ENCODE data around the gene PRDM15.

The PRDM15 gene

DNA sequence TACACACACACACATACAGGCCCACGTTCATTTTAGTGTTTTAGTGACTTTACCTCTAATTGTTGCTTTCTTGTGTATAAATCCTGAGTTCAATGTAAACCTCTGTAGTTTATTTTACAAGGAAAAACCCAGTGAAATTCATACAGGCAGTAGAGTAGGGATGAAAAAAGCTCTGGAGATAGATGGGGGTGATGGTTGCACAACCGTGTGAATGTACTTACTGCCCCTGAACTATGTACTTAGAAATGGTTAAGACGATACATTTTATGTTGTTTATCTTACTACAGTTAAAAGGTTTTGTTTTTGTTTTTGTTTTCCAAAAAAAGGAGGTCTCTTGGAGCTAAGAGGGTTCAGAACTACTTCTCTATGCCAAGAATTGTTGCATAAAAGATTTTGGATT is 29.7 kb upstream of the PRDM15 start:
- H3K36me3 ChIP-seq (ENCODE audit: control insufficient read depth in 2 of 2, insufficient read depth in 2 of 2, low read length in 2 of 2): peaks cover 17 to 42% of the 10 kb centered on the region in 2 donors
- H3K27ac ChIP-seq (ENCODE audit: low read depth in 2 of 2, low read length in 2 of 2): no peak overlapping the region

GRCh38 chr21:41907496-41908258 is 28.5 kb upstream of the PRDM15 start:
- Histone ChIP-seq H3K36me3 (ENCODE audit: control insufficient read depth in 2 of 2, insufficient read depth in 2 of 2, low read length in 2 of 2) (peaks cover 10 to 32% of the 10 kb centered on the region in 2 donors), H3K4me1 (ENCODE audit: control insufficient read depth in 2 of 2, insufficient read depth in 2 of 2, low read length in 2 of 2) (no peaks in the 10 kb centered on the region)

More for the DNA sequence above, 29.7 kb upstream of the PRDM15 start:
- Histone ChIP-seq H3K4me1 (ENCODE audit: control insufficient read depth in 2 of 2, insufficient read depth in 2 of 2, low read length in 2 of 2) (no peaks in the 10 kb centered on the region), H3K27me3 (ENCODE audit: control insufficient read depth in 2 of 2, insufficient read depth in 2 of 2, low read length in 2 of 2) (no peaks in the 10 kb centered on the region), H3K4me3 (ENCODE audit: low read length in 2 of 2) (no peak overlapping the region), H3K9me3 (ENCODE audit: control insufficient read depth in 2 of 2, low read length in 2 of 2) (no peaks in the 10 kb centered on the region), H3K9ac (ENCODE audit: low read depth in 1 of 2, low read length in 2 of 2) (no peak overlapping the region)

GRCh38 chr21:41906770-41907169 is 27.6 kb upstream of the PRDM15 start:
- no peaks in the 10 kb centered on the region for H3K27me3 ChIP-seq (ENCODE audit: control insufficient read depth in 2 of 2, insufficient read depth in 2 of 2, low read length in 2 of 2)
- H3K27ac ChIP-seq (ENCODE audit: low read depth in 2 of 2, low read length in 2 of 2): no peak overlapping the region
- H3K4me3 ChIP-seq (ENCODE audit: low read length in 2 of 2): no peak overlapping the region
- H3K4me1 ChIP-seq (ENCODE audit: control insufficient read depth in 2 of 2, insufficient read depth in 2 of 2, low read length in 2 of 2): no peaks in the 10 kb centered on the region
- no peak overlapping the region for H3K9ac ChIP-seq (ENCODE audit: low read depth in 1 of 2, low read length in 2 of 2)
- peaks cover 10 to 29% of the 10 kb centered on the region in 2 donors for H3K36me3 ChIP-seq (ENCODE audit: control insufficient read depth in 2 of 2, insufficient read depth in 2 of 2, low read length in 2 of 2)
- no peaks in the 10 kb centered on the region for H3K9me3 ChIP-seq (ENCODE audit: control insufficient read depth in 2 of 2, low read length in 2 of 2)

More at GRCh38 chr21:41907496-41908258, 28.5 kb upstream of the PRDM15 start:
- no peak overlapping the region for H3K4me3 ChIP-seq (ENCODE audit: low read length in 2 of 2)
- no peaks in the 10 kb centered on the region for H3K9me3 ChIP-seq (ENCODE audit: control insufficient read depth in 2 of 2, low read length in 2 of 2)
- H3K9ac ChIP-seq (ENCODE audit: low read depth in 1 of 2, low read length in 2 of 2): no peak overlapping the region
- no peaks in the 10 kb centered on the region for H3K27me3 ChIP-seq (ENCODE audit: control insufficient read depth in 2 of 2, insufficient read depth in 2 of 2, low read length in 2 of 2)
- H3K27ac ChIP-seq (ENCODE audit: low read depth in 2 of 2, low read length in 2 of 2): no peak overlapping the region

GRCh38 chr21:41903559-41904351 is 24.6 kb upstream of the PRDM15 start:
- Histone ChIP-seq H3K9ac (ENCODE audit: low read depth in 1 of 2, low read length in 2 of 2) (no peak overlapping the region), H3K4me3 (ENCODE audit: low read length in 2 of 2) (no peak overlapping the region), H3K4me1 (ENCODE audit: control insufficient read depth in 2 of 2, insufficient read depth in 2 of 2, low read length in 2 of 2) (no peaks in the 10 kb centered on the region), H3K9me3 (ENCODE audit: control insufficient read depth in 2 of 2, low read length in 2 of 2) (no peaks in the 10 kb centered on the region), H3K27ac (ENCODE audit: low read depth in 2 of 2, low read length in 2 of 2) (no peak overlapping the region), H3K36me3 (ENCODE audit: control insufficient read depth in 2 of 2, insufficient read depth in 2 of 2, low read length in 2 of 2) (peaks cover 9 to 32% of the 10 kb centered on the region in 2 donors), H3K27me3 (ENCODE audit: control insufficient read depth in 2 of 2, insufficient read depth in 2 of 2, low read length in 2 of 2) (no peaks in the 10 kb centered on the region)

DNA sequence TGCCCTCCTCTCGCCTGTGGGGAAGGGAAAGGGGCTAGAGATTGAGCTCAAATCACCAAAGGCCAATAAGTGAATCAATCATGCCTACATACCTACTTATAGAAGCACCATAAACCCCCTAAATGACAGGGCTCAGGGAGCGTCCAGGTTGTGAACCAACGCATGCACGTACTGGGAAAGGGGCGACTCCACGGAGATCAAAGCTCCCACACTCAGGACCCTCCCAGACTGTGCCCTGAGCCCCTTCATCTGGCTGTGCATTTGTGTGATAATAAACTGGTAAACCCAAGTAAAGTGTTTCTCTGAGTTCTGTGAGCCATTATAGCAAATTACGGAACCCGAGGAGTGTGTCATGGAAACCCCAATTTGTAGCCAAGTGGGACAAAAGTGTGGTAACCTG is 23.8 kb upstream of the PRDM15 start:
- no peak overlapping the region for H3K9ac ChIP-seq (ENCODE audit: low read depth in 1 of 2, low read length in 2 of 2)
- H3K27me3 ChIP-seq (ENCODE audit: control insufficient read depth in 2 of 2, insufficient read depth in 2 of 2, low read length in 2 of 2): no peaks in the 10 kb centered on the region
- no peak overlapping the region for H3K4me3 ChIP-seq (ENCODE audit: low read length in 2 of 2)
- H3K9me3 ChIP-seq (ENCODE audit: control insufficient read depth in 2 of 2, low read length in 2 of 2): no peaks in the 10 kb centered on the region
- H3K36me3 ChIP-seq (ENCODE audit: control insufficient read depth in 2 of 2, insufficient read depth in 2 of 2, low read length in 2 of 2): peaks cover 9 to 30% of the 10 kb centered on the region in 2 donors
- no peak overlapping the region for H3K27ac ChIP-seq (ENCODE audit: low read depth in 2 of 2, low read length in 2 of 2)
- no peaks in the 10 kb centered on the region for H3K4me1 ChIP-seq (ENCODE audit: control insufficient read depth in 2 of 2, insufficient read depth in 2 of 2, low read length in 2 of 2)

DNA sequence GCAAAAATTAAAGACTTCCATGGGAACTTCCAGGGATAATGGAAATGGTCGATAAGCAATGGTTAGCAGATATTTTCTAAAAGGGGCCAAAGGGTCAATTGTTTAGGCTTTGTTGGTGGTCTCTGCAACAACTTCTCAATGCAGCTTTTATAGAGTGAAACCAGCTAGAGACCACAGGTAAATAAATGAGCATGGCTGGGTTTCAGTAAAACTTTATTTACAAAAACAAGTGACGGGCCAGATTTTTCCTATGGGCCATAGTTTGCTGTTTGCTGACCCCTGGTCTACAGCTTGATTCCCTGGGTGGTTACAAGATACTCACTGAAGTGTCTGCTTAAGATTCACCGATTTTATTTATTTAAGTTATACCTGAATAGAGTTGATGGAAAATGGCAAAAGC is 22.6 kb upstream of the PRDM15 start:
- Histone ChIP-seq H3K4me1 (ENCODE audit: control insufficient read depth in 2 of 2, insufficient read depth in 2 of 2, low read length in 2 of 2) (no peaks in the 10 kb centered on the region), H3K9me3 (ENCODE audit: control insufficient read depth in 2 of 2, low read length in 2 of 2) (no peaks in the 10 kb centered on the region), H3K9ac (ENCODE audit: low read depth in 1 of 2, low read length in 2 of 2) (no peak overlapping the region), H3K27ac (ENCODE audit: low read depth in 2 of 2, low read length in 2 of 2) (no peak overlapping the region), H3K36me3 (ENCODE audit: control insufficient read depth in 2 of 2, insufficient read depth in 2 of 2, low read length in 2 of 2) (peaks cover 8 to 19% of the 10 kb centered on the region in 2 donors), H3K27me3 (ENCODE audit: control insufficient read depth in 2 of 2, insufficient read depth in 2 of 2, low read length in 2 of 2) (no peaks in the 10 kb centered on the region), H3K4me3 (ENCODE audit: low read length in 2 of 2) (no peak overlapping the region)

- Histone ChIP-seq H3K27ac (ENCODE audit: low read depth in 2 of 2, low read length in 2 of 2) (no peak overlapping the region), H3K9ac (ENCODE audit: low read depth in 1 of 2, low read length in 2 of 2) (no peak overlapping the region)
Measured at GRCh38 chr21:41901099-41901498, 22.0 kb upstream of the PRDM15 start.

GRCh38 chr21:41900401-41900800 is 21.3 kb upstream of the PRDM15 start:
- Histone ChIP-seq H3K9ac (ENCODE audit: low read depth in 1 of 2, low read length in 2 of 2) (no peak overlapping the region), H3K27ac (ENCODE audit: low read depth in 2 of 2, low read length in 2 of 2) (no peak overlapping the region), H3K9me3 (ENCODE audit: control insufficient read depth in 2 of 2, low read length in 2 of 2) (no peaks in the 10 kb centered on the region), H3K4me1 (ENCODE audit: control insufficient read depth in 2 of 2, insufficient read depth in 2 of 2, low read length in 2 of 2) (peaks cover 0 to 4% of the 10 kb centered on the region in 2 donors), H3K27me3 (ENCODE audit: control insufficient read depth in 2 of 2, insufficient read depth in 2 of 2, low read length in 2 of 2) (no peaks in the 10 kb centered on the region), H3K36me3 (ENCODE audit: control insufficient read depth in 2 of 2, insufficient read depth in 2 of 2, low read length in 2 of 2) (peaks cover 8 to 18% of the 10 kb centered on the region in 2 donors), H3K4me3 (ENCODE audit: low read length in 2 of 2) (no peak overlapping the region)

More at GRCh38 chr21:41901099-41901498, 22.0 kb upstream of the PRDM15 start:
- Histone ChIP-seq H3K9me3 (ENCODE audit: control insufficient read depth in 2 of 2, low read length in 2 of 2) (no peaks in the 10 kb centered on the region), H3K4me1 (ENCODE audit: control insufficient read depth in 2 of 2, insufficient read depth in 2 of 2, low read length in 2 of 2) (no peaks in the 10 kb centered on the region), H3K27me3 (ENCODE audit: control insufficient read depth in 2 of 2, insufficient read depth in 2 of 2, low read length in 2 of 2) (no peaks in the 10 kb centered on the region), H3K4me3 (ENCODE audit: low read length in 2 of 2) (no peak overlapping the region), H3K36me3 (ENCODE audit: control insufficient read depth in 2 of 2, insufficient read depth in 2 of 2, low read length in 2 of 2) (peaks cover 5 to 15% of the 10 kb centered on the region in 2 donors)

GRCh38 chr21:41899426-41900202 is 20.5 kb upstream of the PRDM15 start:
- H3K4me1 ChIP-seq (ENCODE audit: control insufficient read depth in 2 of 2, insufficient read depth in 2 of 2, low read length in 2 of 2): peaks cover 0 to 4% of the 10 kb centered on the region in 2 donors
- H3K36me3 ChIP-seq (ENCODE audit: control insufficient read depth in 2 of 2, insufficient read depth in 2 of 2, low read length in 2 of 2): peaks cover 5 to 14% of the 10 kb centered on the region in 2 donors
- H3K9me3 ChIP-seq (ENCODE audit: control insufficient read depth in 2 of 2, low read length in 2 of 2): no peaks in the 10 kb centered on the region
- no peak overlapping the region for H3K4me3 ChIP-seq (ENCODE audit: low read length in 2 of 2)
- H3K27me3 ChIP-seq (ENCODE audit: control insufficient read depth in 2 of 2, insufficient read depth in 2 of 2, low read length in 2 of 2): no peaks in the 10 kb centered on the region
- H3K27ac ChIP-seq (ENCODE audit: low read depth in 2 of 2, low read length in 2 of 2): no peak overlapping the region
- H3K9ac ChIP-seq (ENCODE audit: low read depth in 1 of 2, low read length in 2 of 2): no peak overlapping the region
